Lower leg skin (tissue), 4 donors: ENCODE data around the gene ZMYND8. TPM values are rescaled to one million over a fixed set of nuclear protein-coding genes. Genes with fewer than 3 reads are reported as not detected.

Experiments used
- DNase-seq, 2 donors: peaks; one replicate each; pipeline ENCODE4 v3.0.0-alpha.2; 2019; ENCODE audit warnings: low spot score in 2 of 2
- H3K4me3 ChIP-seq: fragments of 200-600 bp; sonication (generic); 2 replicates; pipeline ENCODE4 v1.5.1; 2017; ENCODE audit warnings: mild to moderate bottlenecking, low read depth; ENCODE audit not compliant: poor library complexity, severe bottlenecking
- CTCF ChIP-seq, 3 donors: fragments of 450-650 bp; IDR thresholded peaks; one replicate each; pipeline ENCODE4 v1.5.1; 2016; ENCODE audit warnings: antibody characterized with exemption in 3 of 3, mild to moderate bottlenecking in 3 of 3, moderate library complexity in 2 of 3
- POLR2A ChIP-seq, 2 donors: fragments of 450-650 bp; IDR thresholded peaks; one replicate each; pipeline ENCODE4 v1.6.1; 2016 to 2017; ENCODE audit warnings: antibody characterized with exemption in 2 of 2, mild to moderate bottlenecking in 1 of 2, moderate library complexity in 1 of 2
- WGBS, 2 donors: methylation state at CpG; one replicate each; pipeline ENCODE4 v1.1.5; 2018; 5-methylcytosine and 5-hydroxymethylcytosine counted together
- intact Hi-C: fragments of 100-400 bp; cut with DNase I; formaldehyde crosslinking; loops from one replicate; pipeline ENCODE4 v1.15.0; 2023; ENCODE audit warnings: low total_unique reads
- total RNA-seq, 4 donors: library from RNA; depleted of rRNA; stranded (reverse); fragments of >200 nt; gene quantifications; one replicate each; pipeline ENCODE4 v1.1.0, GENCODE V29; 2016

ZMYND8 gene
- total RNA-seq, 4 donors from 2014 or later = 42.2 to 79.0 (median 65.4) TPM

- TF ChIP-seq CTCF (IDR thresholded peaks at IDR 0.05) (no peak), POLR2A (IDR thresholded peaks at IDR 0.05) (no peak)
- intact Hi-C loops = loop anchor here (10.0 kb wide), 1 partner anchor 485 kb away; no protein-coding TSS in a partner anchor
- no peak for DNase-seq
- 94 to 96% methylated on average over 6 of the region's 6 CpGs for WGBS, 2 donors
- no peak overlapping the region for H3K4me3 ChIP-seq
These were observed 116.8 kb downstream of the ZMYND8 start for GRCh38 chr20:47239719-47240067.

DNA sequence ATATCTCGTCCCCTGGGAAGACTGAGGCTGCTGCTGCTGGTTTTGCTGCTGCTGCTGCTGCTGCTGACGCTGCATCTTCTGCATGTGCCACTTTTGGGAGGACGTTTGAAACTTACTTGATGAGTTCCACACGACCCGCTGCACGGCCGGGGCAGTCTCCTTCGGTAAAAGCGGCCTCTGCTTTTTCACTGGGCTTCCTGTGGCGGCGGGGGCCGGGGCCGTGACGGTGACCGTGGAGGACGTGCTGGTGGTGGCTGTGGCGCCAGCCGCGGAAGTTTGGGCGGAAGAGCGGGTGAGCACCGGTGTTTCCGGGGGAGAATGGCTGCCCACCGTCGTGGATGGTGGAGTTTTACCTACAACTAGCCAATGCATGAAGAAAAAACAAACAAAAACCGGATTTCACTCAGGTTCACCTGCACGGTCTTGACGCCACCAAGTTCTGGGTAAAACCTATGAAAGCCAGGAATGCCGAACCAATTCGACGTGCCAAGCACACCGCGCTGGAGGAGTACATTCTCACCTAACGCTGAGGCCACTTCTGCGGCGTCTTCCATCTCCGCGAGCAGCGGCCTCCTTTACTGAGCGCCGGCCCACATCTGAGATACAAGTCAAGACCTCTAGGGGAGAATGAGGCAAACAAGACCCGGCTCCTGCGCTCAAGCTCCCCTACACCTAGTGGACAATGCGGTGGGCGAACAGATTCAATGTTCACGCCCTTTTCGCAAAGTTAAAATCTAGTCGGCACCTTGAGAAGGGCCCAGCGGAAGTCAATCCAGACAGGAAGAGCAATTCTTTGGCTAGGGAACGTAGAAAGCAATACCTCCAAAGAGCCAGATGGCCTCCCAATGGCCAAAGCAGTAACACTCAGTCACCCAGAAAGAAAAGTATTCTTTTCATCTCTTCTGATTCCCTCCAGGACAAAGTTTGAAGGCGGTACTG lies 117.5 kb downstream of the ZMYND8 start:
- TF ChIP-seq CTCF (IDR thresholded peaks at IDR 0.05) = no peak
- no peak for TF ChIP-seq POLR2A (IDR thresholded peaks at IDR 0.05)
- WGBS, 2 donors = 95 to 96% methylated on average over 51 of the region's 51 CpGs
- intact Hi-C loops = no loop called here
- H3K4me3 ChIP-seq = no peak overlapping the region
- no peak for DNase-seq

GRCh38 chr20:47237715-47238114 lies 118.8 kb downstream of the ZMYND8 start:
- H3K4me3 ChIP-seq = no peak overlapping the region
- TF ChIP-seq CTCF (IDR thresholded peaks at IDR 0.05) (no peak), POLR2A (IDR thresholded peaks at IDR 0.05) (no peak)
- no peak for DNase-seq
- intact Hi-C loops = no loop called here
- 96 to 97% methylated on average over 4 of the region's 4 CpGs for whole genome bisulfite sequencing, 2 donors

DNA sequence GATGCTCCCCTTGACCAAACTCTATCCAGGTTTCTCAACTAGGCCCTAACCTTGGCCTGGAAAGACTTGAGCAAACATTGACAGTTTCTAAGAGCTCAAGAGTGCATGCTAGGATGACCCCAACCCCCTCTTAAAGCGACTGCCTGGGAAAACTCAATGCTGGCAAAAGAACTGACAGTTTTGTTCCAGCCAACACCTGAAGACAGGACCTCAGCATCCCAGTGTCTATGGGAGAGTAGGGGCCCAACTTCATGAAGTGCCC lies 119.9 kb downstream of the ZMYND8 start:
- H3K4me3 ChIP-seq = no peak overlapping the region
- intact Hi-C loops = no loop called here
- DNase-seq = no peak
- TF ChIP-seq POLR2A (IDR thresholded peaks at IDR 0.05) (no peak), CTCF (IDR thresholded peaks at IDR 0.05) (no peak)
- WGBS, 2 donors = 100% methylated on average over 1 of the region's 1 CpG

DNA sequence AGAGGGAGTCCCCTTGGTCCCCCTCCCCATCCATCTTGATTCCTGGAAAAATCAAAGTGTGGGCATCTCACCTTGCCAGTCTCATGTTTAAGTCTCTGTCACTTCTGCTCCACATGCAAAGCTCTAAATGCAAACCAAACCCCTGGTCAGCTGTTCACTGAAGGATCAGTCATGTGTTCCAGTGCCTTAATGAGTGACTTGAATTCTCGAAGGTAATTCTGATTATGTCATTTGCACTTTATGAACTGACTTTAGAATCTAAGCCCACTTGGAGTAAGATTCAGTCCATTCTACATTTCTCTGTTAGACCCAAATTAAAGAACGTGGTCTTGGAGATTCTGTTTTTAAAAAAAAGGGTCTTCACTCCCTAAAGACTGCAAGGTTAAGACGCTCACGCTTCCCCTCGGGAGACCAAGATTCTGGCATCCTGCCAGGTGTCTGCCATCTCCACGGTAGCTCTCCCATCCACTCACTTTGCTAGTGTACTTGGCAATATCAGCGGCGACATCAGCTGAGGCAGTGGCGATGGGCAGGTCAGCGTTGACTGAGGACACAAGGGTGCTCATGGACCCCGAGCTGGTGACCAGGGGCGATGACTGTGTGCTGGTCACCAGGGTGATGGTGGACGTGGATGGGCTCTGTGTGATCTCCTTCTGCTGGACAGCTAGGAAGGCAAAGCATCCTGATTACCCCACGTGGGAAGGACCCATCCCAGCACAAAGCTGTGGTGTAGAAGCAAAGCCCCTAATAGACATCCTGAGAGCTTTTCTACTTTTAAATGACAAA lies 120.5 kb downstream of the ZMYND8 start:
- intact Hi-C loops = no loop called here
- TF ChIP-seq CTCF (IDR thresholded peaks at IDR 0.05) (peak in 1 of 3 donors; percentile 68), POLR2A (IDR thresholded peaks at IDR 0.05) (no peak)
- 85 to 86% methylated on average over 14 of the region's 14 CpGs for WGBS, 2 donors
- no peak for DNase-seq
- no peak overlapping the region for H3K4me3 ChIP-seq
